PFSK-1 (cell line): ENCODE results near the gene BARHL1.

Experiments used
- FOXP2 ChIP-seq: optimal IDR thresholded peaks from 2 replicates; pipeline ENCODE3; 2011; ENCODE audit warnings: borderline replicate concordance, control low read depth, inconsistent platforms; ENCODE audit not compliant: insufficient read depth; ENCODE audit errors: extremely low read length, extremely low read depth
- POLR2AphosphoS5 ChIP-seq: IDR thresholded peaks from 2 replicates; pipeline ENCODE4 v1.6.1; 2012; ENCODE audit warnings: low read depth, mild to moderate bottlenecking, control low read depth, low read length, moderate library complexity
- REST ChIP-seq, 2 experiments: IDR thresholded peaks; 2 replicates each; pipeline versions ENCODE4 v1.6.1 to v1.8.0; 2011 to 2012; ENCODE audit warnings: low read depth in 2 of 2, low read length in 2 of 2, control low read depth in 1 of 2, inconsistent platforms in 1 of 2, mild to moderate bottlenecking in 1 of 2, moderate library complexity in 1 of 2; ENCODE audit not compliant: insufficient read depth in 1 of 2
- SIN3A ChIP-seq: IDR thresholded peaks from 2 replicates; pipeline ENCODE4 v1.6.1; 2012; ENCODE audit warnings: mild to moderate bottlenecking, low read length, moderate library complexity, borderline replicate concordance; ENCODE audit not compliant: insufficient read depth
- TAF1 ChIP-seq: IDR thresholded peaks from 2 replicates; pipeline ENCODE4 v1.6.1; 2012; ENCODE audit warnings: low read length, control low read depth, borderline replicate concordance; ENCODE audit not compliant: insufficient read depth

The BARHL1 gene

DNA sequence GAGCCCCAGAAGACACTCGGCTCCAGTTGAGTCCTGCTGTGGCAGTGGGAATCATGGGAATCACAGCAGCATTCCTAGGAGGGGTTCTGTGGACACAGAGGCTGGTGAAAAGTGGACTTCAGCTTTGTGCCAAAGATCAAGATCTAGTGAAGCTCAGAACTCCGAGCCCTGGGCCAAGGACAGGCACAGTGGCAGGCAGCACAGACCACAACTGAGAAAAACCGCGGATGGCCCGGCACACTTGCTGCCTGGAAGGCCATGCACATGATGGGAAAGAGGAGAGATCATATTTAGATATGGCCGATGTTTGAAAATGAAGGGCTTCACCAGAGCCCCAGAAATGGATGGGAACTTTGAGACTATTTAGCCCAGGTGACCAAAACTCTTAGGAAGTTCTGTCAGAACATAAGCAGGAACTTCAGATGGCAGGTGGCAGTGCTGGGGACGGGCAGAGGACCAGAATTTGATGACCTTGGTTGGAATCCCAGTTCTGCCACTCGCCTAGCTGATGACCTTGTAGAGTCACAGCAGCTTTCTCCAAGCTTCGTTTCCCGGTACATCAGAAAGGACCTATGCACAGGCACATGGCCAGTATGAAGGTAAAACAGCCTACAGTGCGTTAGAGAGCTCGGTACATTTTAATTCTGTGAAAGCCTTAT lies 18.0 kb downstream of the BARHL1 start:
- TF ChIP-seq SIN3A (no peak), POLR2AphosphoS5 (no peak), FOXP2 (no peak)

DNA sequence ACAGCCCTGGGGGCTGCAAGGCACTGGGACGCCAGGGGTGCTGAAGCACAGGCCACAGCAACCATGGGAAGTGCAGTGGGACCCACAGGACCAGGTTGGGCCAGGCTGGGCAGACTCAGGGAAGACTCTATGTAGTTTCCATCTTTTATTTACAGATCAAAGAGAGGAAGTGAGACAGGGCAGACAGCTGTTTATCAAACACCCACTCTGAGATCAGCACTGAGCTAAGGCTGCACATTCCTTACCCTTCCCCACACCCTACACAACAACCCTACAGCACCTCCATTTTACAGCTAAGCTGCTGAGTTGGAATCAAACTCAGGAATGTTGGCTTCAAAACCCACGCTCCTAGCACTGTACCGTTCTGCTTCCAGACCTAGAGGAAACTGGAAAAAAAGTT lies 19.8 kb downstream of the BARHL1 start:
- TF ChIP-seq FOXP2 = no peak
- no peak for TF ChIP-seq TAF1
- TF ChIP-seq REST (IDR thresholded peaks at IDR 0.05; ENCODE audit: insufficient read depth in 1 of 2, low read depth in 2 of 2, low read length in 2 of 2) = no peak
- no peak for TF ChIP-seq POLR2AphosphoS5

DNA sequence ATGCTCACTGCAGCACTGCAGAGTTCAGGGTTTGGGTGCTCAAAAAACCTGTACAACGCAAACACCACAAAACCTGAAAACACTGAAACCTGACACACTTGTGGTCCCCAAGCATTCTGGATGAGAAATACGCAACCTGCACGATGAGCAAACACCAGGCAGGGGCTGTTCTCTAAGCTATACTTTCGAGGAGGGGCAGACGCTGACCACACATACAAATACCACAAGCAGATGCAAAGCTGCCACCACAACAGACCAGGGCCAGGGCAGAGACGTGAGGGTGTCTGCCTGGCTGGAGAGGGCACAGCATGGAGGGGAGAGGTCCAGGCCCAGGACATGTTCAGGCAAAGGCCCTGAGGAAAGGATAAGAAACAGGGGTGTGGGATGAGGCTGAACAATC lies 23.0 kb downstream of the BARHL1 start:
- no peak for TF ChIP-seq TAF1
- TF ChIP-seq FOXP2 = no peak
- no peak for TF ChIP-seq REST (IDR thresholded peaks at IDR 0.05; ENCODE audit: insufficient read depth in 1 of 2, low read depth in 2 of 2, low read length in 2 of 2)
- no peak for TF ChIP-seq SIN3A
- no peak for TF ChIP-seq POLR2AphosphoS5

DNA sequence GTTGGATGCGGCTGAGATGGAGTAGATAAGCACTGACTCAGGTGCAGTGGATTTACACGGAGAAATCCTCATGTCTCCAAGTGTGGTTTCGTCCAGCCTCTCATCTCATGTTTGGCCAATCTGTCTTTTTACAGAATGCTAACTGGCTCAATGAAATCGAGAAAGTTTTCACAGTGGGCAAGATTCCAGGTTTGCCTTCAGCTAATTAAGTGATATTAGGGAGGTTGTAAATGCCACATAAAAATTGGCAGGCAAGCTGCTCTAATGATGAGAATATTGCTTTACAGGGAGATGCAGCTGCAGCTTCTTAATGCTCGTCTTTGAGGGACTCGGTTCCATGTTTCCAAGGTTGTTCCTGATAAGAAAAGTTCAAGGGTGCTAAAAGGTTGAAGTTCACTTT lies 23.7 kb downstream of the BARHL1 start:
- no peak for TF ChIP-seq TAF1
- TF ChIP-seq SIN3A = no peak
- no peak for TF ChIP-seq FOXP2
- TF ChIP-seq REST (IDR thresholded peaks at IDR 0.05; ENCODE audit: insufficient read depth in 1 of 2, low read depth in 2 of 2, low read length in 2 of 2) = no peak
- TF ChIP-seq POLR2AphosphoS5 = no peak

DNA sequence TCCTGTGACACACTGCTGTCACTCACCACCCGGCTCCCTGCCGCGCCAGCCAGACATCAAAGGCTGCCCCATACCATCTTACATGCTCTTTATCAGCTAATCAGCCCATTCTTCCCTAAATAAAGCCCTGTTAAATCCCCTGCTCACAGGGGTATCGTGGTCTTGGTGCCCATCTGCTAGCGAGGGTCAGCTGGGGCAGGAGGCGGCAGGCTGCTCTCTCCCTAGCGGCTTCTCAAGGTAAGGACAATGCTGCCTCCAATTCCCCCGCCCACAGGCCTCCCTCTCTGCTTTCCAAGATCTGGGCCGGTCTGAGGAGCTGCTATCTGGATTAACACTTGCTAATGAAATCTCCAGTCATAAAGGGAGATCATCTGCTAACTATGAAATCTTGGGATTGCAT lies 26.8 kb downstream of the BARHL1 start:
- TF ChIP-seq FOXP2 (no peak), SIN3A (no peak)

DNA sequence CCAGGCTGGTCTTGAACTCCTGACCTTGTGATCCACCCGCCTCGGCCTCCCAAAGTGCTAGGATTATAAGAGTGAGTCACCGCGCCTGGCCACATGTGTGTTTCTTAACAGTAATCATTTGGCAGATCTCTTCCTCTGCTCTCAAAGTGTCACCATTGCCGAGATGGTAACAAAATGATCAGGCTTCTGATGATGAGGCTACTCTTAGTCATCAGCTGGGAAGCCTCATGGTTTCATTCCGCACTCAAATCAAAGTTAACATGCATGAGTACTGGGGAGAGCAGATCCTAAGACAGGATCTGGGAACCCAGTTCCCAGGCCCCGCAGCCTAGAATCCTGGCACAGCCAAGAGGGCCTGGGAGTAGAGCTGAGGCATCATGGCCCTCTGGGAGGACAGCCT lies 27.4 kb downstream of the BARHL1 start:
- no peak for TF ChIP-seq FOXP2
- no peak for TF ChIP-seq POLR2AphosphoS5
- no peak for TF ChIP-seq SIN3A
- TF ChIP-seq REST (IDR thresholded peaks at IDR 0.05; ENCODE audit: insufficient read depth in 1 of 2, low read depth in 2 of 2, low read length in 2 of 2) = no peak
- no peak for TF ChIP-seq TAF1
